HepG2 (cell line): ENCODE results near the gene MAGEL2. TPM values are rescaled to one million over a fixed set of nuclear protein-coding genes. Genes with fewer than 3 reads are reported as not detected.
"Not testable (repeated sequence)": the region's sequence is repeated elsewhere in the genome, so short reads cannot be mapped to it uniquely, and the experiment has no call there.

ENCODE experiments used
- ATAC-seq: fragments of 200-7000 bp; cut with Tn5 transposase; 3 replicates; pipeline ENCODE4 v1.9.1; 2020; ENCODE audit warnings: mild to moderate bottlenecking, moderate library complexity
- BruUV-seq: library from RNA; stranded (reverse); fragments of 400-500 nt; replicated peaks from 2 replicates; lab custom pipeline; 2021; lab: Mats Ljungman, UMichigan
- CTCF ChIA-PET: fragments of 300-600 bp; formaldehyde crosslinking; extraction: SDS; loops from one replicate; lab custom pipeline; 2021; ENCODE audit warnings: low total read pairs, inconsistent platforms, low intra/inter-chr PET ratio; lab: Yijun Ruan, JAX
- POLR2A ChIA-PET: fragments of 350-600 bp; sonication (Branson Sonifier 250); formaldehyde crosslinking; loops from one replicate; lab custom pipeline; 2020; ENCODE audit warnings: antibody characterized with exemption, inconsistent platforms; lab: Yijun Ruan, JAX
- DNase-seq: peaks from one replicate; pipeline ENCODE4 v3.0.0-alpha.2; 2015; ENCODE audit warnings: low spot score
- FAIRE-seq: peaks from 3 replicates; lab custom pipeline; 2011; peaks lifted over from hg19 to GRCh38; lab: Jason Lieb, UNC
- H2AFZ ChIP-seq: one replicate; pipeline ENCODE4 v1.6.1; 2011; ENCODE audit warnings: low read length, inconsistent platforms
- H3K27ac ChIP-seq: fragments of 300-600 bp; 3 replicates; pipeline ENCODE4 v1.8.0; 2011; ENCODE audit warnings: mixed run types, mild to moderate bottlenecking, mixed read lengths, low read length, inconsistent platforms; ENCODE audit not compliant: insufficient read depth; ENCODE audit errors: extremely low read length
- H3K27me3 ChIP-seq, 2 experiments: fragments of 200-600 bp in 1 of 2; 2 replicates in 1 of 2; 3 replicates in 1 of 2; pipeline versions ENCODE4 v1.6.0 to v1.8.0; 2011; ENCODE audit warnings: low read length in 2 of 2, mild to moderate bottlenecking in 2 of 2, moderate library complexity in 2 of 2, inconsistent platforms in 1 of 2; ENCODE audit not compliant: insufficient read depth in 2 of 2, control insufficient read depth in 1 of 2
- H3K36me3 ChIP-seq, 2 experiments: fragments of 200-600 bp in 1 of 2; replicated peaks in 1 of 2; 2 replicates in 1 of 2; 3 replicates in 1 of 2; pipeline versions ENCODE4 v1.5.1 to v1.8.0; 2011; ENCODE audit warnings: low read length in 2 of 2, inconsistent platforms in 1 of 2; ENCODE audit not compliant: insufficient read depth in 2 of 2, control insufficient read depth in 1 of 2
- H3K4me1 ChIP-seq: 2 replicates; pipeline ENCODE4 v1.5.1; 2012; ENCODE audit warnings: low read length, inconsistent platforms; ENCODE audit not compliant: insufficient read depth
- H3K4me2 ChIP-seq: 2 replicates; pipeline ENCODE4 v1.6.0; 2011; ENCODE audit warnings: low read depth, low read length, inconsistent platforms
- H3K4me3 ChIP-seq, 3 experiments: fragments of 200-600 bp in 1 of 3; sonication (generic), shearing (Covaris generic) in 1 of 3; replicated peaks in 1 of 3; 2 replicates each; pipeline ENCODE4 v1.5.1; 2011 to 2016; ENCODE audit warnings: low read length in 3 of 3, inconsistent platforms in 2 of 3, low read depth in 2 of 3, mild to moderate bottlenecking in 2 of 3, control low read depth in 1 of 3, mixed read lengths in 1 of 3; ENCODE audit not compliant: insufficient read depth in 1 of 3
- H3K79me2 ChIP-seq: one replicate; pipeline ENCODE4 v1.6.1; 2011; ENCODE audit warnings: low read length, inconsistent platforms; ENCODE audit not compliant: insufficient read depth
- H3K9ac ChIP-seq: 2 replicates; pipeline ENCODE4 v1.6.0; 2011; ENCODE audit warnings: mild to moderate bottlenecking, low read depth, low read length, inconsistent platforms; ENCODE audit not compliant: insufficient read depth
- H3K9me3 ChIP-seq: 2 replicates; pipeline ENCODE4 v1.5.1; 2012; ENCODE audit warnings: mild to moderate bottlenecking, low read length
- H4K20me1 ChIP-seq: 2 replicates; pipeline ENCODE4 v1.6.0; 2011; ENCODE audit warnings: inconsistent platforms, mild to moderate bottlenecking, low read length, moderate library complexity; ENCODE audit not compliant: insufficient read depth
- ZNF451 ChIP-seq: sonication (generic); formaldehyde crosslinking; IDR thresholded peaks from 2 replicates; pipeline ENCODE4 v1.5.0; 2020; ENCODE audit warnings: mild to moderate bottlenecking, missing genetic modification reagents
- ZNF558 ChIP-seq: sonication (generic); formaldehyde crosslinking; IDR thresholded peaks from 2 replicates; pipeline ENCODE4 v1.9.0; 2022; ENCODE audit warnings: mild to moderate bottlenecking, missing genetic modification reagents, borderline replicate concordance
- WGBS: methylation state at CpG from one replicate; pipeline ENCODE4 v1.1.6; 2017; ENCODE audit warnings: low lambda C conversion rate; 5-methylcytosine and 5-hydroxymethylcytosine counted together
- in situ Hi-C: cut with HindIII; loops from 2 replicates; pipeline ENCODE4 v1.10.0; 2017; ENCODE audit warnings: low pct_unique_long_range_greater_than_20kb; ENCODE audit not compliant: extremely low pct_ligation_motif_present
- intact Hi-C: fragments of 100-400 bp; cut with micrococcal nuclease; formaldehyde crosslinking; loops from one replicate; pipeline ENCODE4 v1.10.0; 2022; ENCODE audit not compliant: unreplicated experiment
- polyA plus RNA-seq, 8 experiments: library from polyadenylated mRNA; depleted of rRNA in 3 of 8; stranded (reverse) in 7 of 8; unstranded in 1 of 8; fragments of >200 nt; fragmentation: Illumina TruSeq in 4 of 8; extraction: Trizol in 4 of 8; gene quantifications; 2 replicates each; pipeline versions ENCODE4 v1.2.1 to v1.2.3, GENCODE V29; 2011 to 2016; ENCODE audit warnings: low read depth in 4 of 8, missing spikeins in 1 of 8, mixed read lengths in 1 of 8; ENCODE audit not compliant: insufficient read depth in 1 of 8
- total RNA-seq, 5 experiments: library from RNA; depleted of rRNA; stranded (reverse); fragments of >200 nt; fragmentation: Illumina TruSeq; extraction: Trizol; gene quantifications; 2 replicates each; pipeline ENCODE4 v1.2.3, GENCODE V29; 2016; ENCODE audit warnings: low read depth in 1 of 5

MAGEL2 gene
- total and polyA plus RNA-seq, 2 of the 13 experiments (the other 11 are each of a cell fraction or from before 2014, with no cell fraction given), result not detected

GRCh38 chr15:23599053-23599452 lies 48.6 kb downstream of the MAGEL2 start:
- in situ Hi-C loops (no loop called here), intact Hi-C loops (loop anchor here (10.0 kb wide), 1 partner anchor 64 kb away; no protein-coding TSS in a partner anchor)
- WGBS, result 29% methylated on average over 1 of the region's 1 CpG
- no peak overlapping the region for H3K9ac ChIP-seq
- no peaks in the 10 kb centered on the region for H3K9me3 ChIP-seq
- no peaks in the 10 kb centered on the region for H3K4me1 ChIP-seq
- ChIA-PET POLR2A (no interaction called here), CTCF (no interaction called here)
- H4K20me1 ChIP-seq, result no peaks in the 10 kb centered on the region
- no TSS peak for BruUV-seq
- no peaks in the 10 kb centered on the region for H3K27me3 ChIP-seq
- no peak for DNase-seq
- H3K4me3 ChIP-seq, result no peak overlapping the region
- no peaks in the 10 kb centered on the region for H3K79me2 ChIP-seq
- no peak for ATAC-seq
- H3K27ac ChIP-seq, result no peak overlapping the region
- H2AFZ ChIP-seq, result no peak overlapping the region
- H3K4me2 ChIP-seq, result no peak overlapping the region
- TF ChIP-seq ZNF558 (CRISPR knock-in tag) (no peak), ZNF451 (CRISPR knock-in tag) (no peak)
- FAIRE-seq, result no peak
- H3K36me3 ChIP-seq, result no peaks in the 10 kb centered on the region

- H3K27me3 ChIP-seq, CTCF ChIA-PET, H3K4me2 ChIP-seq, BruUV-seq, H3K4me1 ChIP-seq, ATAC-seq, H3K9me3 ChIP-seq, H3K36me3 ChIP-seq, in situ Hi-C loops, H3K4me3 ChIP-seq, H2AFZ ChIP-seq, DNase-seq, H3K27ac ChIP-seq, POLR2A ChIA-PET, H3K9ac ChIP-seq, H4K20me1 ChIP-seq, H3K79me2 ChIP-seq, FAIRE-seq: not testable (repeated sequence)
- 57% methylated on average over 9 of the region's 14 CpGs for WGBS
- intact Hi-C loops, result loop anchor here (10.0 kb wide), 1 partner anchor 62 kb away; no protein-coding TSS in a partner anchor
These were observed 50.4 kb downstream of the MAGEL2 start for GRCh38 chr15:23597278-23597677.
